Subcutaneous adipose tissue (tissue), 4 donors: ENCODE data around the gene THSD7B. TPM values are rescaled to one million over a fixed set of nuclear protein-coding genes. Genes with fewer than 3 reads are reported as not detected.

ENCODE experiments used
- total RNA-seq, 4 donors: library from RNA; depleted of rRNA; stranded (reverse); fragments of >200 nt; gene quantifications; one replicate each; pipeline ENCODE4 v1.1.0, GENCODE V29; 2016
- TF ChIP-seq, protein P1 (sequence below): fragments of 450-650 bp; IDR thresholded peaks from one replicate; pipeline ENCODE4 v1.5.1; 2016; ENCODE audit warnings: low read depth, mild to moderate bottlenecking, control low read depth, antibody characterized with exemption, moderate library complexity

The THSD7B gene
- total RNA-seq, 4 donors from 2014 or later, result 2.0 to 5.1 (median 2.8) TPM

DNA sequence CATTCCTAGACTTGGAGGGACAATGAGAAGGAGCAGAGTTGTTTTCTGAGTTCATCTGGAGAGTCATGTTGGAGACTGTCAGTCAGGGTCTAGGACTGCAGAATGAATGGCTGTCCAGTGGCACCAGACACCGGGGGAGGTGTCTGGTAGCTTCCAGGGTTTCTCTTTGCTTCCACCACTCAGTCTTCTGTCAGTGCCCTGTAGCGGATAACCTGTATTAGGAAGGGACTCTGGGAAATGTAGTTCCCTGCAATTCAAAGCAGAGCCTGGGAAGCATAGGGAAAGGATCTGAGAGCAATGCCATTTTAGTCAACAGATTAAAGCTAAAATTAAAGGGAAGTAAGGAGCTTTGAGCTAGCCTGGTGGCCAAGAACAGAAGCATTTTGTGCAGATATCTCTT lies 257.9 kb downstream of the THSD7B start:
- TF ChIP-seq, protein P1, sequence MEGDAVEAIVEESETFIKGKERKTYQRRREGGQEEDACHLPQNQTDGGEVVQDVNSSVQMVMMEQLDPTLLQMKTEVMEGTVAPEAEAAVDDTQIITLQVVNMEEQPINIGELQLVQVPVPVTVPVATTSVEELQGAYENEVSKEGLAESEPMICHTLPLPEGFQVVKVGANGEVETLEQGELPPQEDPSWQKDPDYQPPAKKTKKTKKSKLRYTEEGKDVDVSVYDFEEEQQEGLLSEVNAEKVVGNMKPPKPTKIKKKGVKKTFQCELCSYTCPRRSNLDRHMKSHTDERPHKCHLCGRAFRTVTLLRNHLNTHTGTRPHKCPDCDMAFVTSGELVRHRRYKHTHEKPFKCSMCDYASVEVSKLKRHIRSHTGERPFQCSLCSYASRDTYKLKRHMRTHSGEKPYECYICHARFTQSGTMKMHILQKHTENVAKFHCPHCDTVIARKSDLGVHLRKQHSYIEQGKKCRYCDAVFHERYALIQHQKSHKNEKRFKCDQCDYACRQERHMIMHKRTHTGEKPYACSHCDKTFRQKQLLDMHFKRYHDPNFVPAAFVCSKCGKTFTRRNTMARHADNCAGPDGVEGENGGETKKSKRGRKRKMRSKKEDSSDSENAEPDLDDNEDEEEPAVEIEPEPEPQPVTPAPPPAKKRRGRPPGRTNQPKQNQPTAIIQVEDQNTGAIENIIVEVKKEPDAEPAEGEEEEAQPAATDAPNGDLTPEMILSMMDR, result no peak

DNA sequence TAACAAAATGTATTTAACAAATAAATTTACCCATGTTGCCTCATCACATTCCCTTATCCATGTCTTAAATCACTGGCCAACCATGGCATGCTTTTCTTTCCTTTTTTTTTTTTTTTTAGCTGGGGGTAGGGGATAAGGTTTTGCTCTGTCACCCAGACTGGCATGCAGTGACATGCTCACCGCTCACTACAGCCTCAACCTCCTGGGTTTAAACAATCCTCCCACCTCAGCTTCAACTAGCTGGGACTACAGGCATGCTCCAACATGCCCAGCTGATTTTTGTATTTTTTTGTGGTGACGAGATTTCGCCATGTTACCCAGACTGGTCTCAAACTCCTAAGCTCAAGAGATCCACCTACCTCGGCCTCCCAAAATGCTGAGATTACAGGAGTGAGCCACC lies 266.4 kb downstream of the THSD7B start:
- TF ChIP-seq, protein P1, result no peak

- TF ChIP-seq, protein P1, result no peak
Observed at GRCh38 chr2:137036619-137037018, 271.3 kb downstream of the THSD7B start.

DNA sequence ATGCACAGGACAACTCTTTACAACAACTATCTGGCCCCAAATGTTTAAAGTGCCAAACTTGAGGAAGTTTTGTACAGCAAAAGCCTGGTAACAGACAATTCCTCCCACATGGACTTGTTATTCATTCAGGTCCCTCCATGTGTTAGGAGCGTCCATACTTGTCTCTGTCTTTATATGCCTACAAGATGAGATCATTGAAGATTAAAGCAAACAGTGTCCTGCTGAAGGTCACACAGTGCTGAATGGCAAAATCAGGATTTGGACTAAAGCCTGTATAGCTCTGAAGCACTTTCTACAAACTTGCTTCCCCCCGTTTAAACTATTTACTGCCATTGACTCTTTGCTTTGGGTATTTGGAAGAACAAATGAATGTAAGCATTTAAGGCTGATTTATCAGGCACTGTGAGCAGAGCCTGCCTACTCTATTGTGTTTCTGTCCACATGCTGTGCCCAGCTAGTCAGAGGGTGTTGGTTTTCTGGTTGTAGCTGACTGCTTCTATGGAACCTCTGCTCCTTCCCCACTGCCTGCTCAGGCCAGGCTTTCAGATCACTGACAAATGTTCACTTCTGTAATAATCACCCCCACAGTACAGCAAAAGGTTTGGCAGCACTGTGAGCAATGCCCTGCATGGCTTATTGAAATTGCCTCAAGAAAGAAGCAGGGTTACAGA lies 274.3 kb downstream of the THSD7B start:
- TF ChIP-seq, protein P1, result no peak

DNA sequence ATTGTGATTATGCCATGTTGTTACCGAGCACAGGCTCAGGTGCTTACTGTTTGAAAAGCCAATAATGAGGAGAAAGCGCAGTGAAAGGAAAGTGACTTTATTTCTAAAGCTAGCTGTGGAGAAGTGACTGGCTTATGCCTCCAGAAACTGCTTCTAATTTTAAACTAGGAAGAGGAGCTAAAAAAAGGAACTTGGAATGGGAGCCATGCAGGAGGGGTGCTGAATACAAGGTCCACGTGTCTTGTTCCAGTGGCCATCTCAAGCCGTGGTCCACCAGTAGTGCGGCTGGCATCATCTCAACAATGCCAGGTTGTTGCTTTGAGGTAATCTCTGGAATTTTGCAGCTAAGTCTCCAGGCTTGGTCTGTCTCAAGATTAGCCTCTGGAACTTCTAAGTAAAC lies 282.0 kb downstream of the THSD7B start:
- TF ChIP-seq, protein P1, result no peak

DNA sequence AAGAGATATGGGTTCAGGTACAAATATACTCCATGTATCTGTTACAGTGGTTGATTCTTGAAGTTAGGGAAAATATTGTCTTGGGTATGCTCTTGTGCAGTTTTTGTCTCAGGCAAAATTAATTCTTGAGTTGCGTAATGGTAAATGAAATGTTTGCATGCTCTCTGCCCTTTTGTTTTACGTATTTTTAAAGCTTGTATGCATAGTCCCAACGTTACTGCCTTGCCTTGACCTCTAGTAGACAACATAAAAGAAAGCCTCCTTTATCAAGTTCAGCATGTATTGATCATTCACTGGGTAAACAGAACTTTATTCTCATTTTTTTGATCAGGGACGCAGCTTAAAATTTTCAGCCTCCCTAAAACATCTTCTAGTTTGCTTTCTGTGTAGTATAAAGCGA lies 283.1 kb downstream of the THSD7B start:
- TF ChIP-seq, protein P1, result no peak

DNA sequence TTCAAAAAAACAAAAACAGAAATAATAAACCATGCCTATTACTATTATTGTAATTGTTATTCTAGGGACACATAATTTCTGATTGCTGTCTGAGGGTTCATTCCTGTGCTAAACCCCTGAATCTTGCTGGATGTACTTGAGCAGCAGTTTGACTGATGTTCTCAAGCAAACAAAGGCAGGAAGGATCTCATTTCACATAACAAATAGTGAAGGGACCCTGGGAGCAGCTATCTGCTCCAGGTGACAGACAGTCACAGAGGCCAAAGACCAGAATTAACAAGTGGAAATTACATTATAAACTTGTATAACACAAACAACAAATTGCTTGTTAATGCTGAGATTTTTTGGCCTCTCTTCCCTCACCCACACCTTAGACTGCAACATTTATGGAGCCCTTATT lies 284.2 kb downstream of the THSD7B start:
- TF ChIP-seq, protein P1, result no peak
